ENCODE data around the gene SLC25A51. TPM values are rescaled to one million over a fixed set of nuclear protein-coding genes. Genes with fewer than 3 reads are reported as not detected.

Gene SLC25A51
- total RNA-seq, 1 experiment from 2014 or later: 23.4 TPM

DNA sequence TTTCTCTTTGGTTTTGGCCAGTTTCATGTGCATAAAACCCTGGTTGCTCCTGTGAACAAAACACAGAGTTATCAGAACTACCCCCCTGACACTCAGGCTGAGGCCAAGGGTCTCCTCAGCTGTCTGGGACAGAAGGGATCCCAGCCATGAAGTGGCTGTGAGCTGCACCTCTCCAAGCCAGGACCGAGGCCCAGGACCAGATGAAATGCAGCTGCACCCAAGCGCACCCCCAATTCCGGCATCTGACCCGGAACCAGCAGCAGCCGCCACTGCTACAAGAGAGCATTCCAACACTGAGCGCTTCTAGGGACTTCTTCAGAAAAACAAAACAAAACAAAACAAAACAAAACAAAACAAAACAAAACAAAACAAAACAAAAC lies 16.0 kb upstream of the SLC25A51 start:
- intact Hi-C loops (cut with micrococcal nuclease; ENCODE audit: unreplicated experiment): no loop called here
- H3K27ac ChIP-seq (ENCODE audit: low read length): no peak overlapping the region
- TF ChIP-seq SIN3A (IDR thresholded peaks at IDR 0.05; ENCODE audit: borderline replicate concordance, insufficient read depth, low read depth, low read length): no peak
- no peak for TF ChIP-seq TCF7L2 (IDR thresholded peaks at IDR 0.05; ENCODE audit: low read depth, low read length)
- TF ChIP-seq, protein P1, sequence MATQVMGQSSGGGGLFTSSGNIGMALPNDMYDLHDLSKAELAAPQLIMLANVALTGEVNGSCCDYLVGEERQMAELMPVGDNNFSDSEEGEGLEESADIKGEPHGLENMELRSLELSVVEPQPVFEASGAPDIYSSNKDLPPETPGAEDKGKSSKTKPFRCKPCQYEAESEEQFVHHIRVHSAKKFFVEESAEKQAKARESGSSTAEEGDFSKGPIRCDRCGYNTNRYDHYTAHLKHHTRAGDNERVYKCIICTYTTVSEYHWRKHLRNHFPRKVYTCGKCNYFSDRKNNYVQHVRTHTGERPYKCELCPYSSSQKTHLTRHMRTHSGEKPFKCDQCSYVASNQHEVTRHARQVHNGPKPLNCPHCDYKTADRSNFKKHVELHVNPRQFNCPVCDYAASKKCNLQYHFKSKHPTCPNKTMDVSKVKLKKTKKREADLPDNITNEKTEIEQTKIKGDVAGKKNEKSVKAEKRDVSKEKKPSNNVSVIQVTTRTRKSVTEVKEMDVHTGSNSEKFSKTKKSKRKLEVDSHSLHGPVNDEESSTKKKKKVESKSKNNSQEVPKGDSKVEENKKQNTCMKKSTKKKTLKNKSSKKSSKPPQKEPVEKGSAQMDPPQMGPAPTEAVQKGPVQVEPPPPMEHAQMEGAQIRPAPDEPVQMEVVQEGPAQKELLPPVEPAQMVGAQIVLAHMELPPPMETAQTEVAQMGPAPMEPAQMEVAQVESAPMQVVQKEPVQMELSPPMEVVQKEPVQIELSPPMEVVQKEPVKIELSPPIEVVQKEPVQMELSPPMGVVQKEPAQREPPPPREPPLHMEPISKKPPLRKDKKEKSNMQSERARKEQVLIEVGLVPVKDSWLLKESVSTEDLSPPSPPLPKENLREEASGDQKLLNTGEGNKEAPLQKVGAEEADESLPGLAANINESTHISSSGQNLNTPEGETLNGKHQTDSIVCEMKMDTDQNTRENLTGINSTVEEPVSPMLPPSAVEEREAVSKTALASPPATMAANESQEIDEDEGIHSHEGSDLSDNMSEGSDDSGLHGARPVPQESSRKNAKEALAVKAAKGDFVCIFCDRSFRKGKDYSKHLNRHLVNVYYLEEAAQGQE (IDR thresholded peaks at IDR 0.05; ENCODE audit: insufficient read depth in 1 of 2, low read depth in 2 of 2, low read length in 1 of 2): no peak
- TF ChIP-seq POLR2AphosphoS5 (IDR thresholded peaks at IDR 0.05; ENCODE audit: low read depth, low read length): no peak
- TF ChIP-seq, protein P2, sequence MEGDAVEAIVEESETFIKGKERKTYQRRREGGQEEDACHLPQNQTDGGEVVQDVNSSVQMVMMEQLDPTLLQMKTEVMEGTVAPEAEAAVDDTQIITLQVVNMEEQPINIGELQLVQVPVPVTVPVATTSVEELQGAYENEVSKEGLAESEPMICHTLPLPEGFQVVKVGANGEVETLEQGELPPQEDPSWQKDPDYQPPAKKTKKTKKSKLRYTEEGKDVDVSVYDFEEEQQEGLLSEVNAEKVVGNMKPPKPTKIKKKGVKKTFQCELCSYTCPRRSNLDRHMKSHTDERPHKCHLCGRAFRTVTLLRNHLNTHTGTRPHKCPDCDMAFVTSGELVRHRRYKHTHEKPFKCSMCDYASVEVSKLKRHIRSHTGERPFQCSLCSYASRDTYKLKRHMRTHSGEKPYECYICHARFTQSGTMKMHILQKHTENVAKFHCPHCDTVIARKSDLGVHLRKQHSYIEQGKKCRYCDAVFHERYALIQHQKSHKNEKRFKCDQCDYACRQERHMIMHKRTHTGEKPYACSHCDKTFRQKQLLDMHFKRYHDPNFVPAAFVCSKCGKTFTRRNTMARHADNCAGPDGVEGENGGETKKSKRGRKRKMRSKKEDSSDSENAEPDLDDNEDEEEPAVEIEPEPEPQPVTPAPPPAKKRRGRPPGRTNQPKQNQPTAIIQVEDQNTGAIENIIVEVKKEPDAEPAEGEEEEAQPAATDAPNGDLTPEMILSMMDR (IDR thresholded peaks at IDR 0.05): no peak
- in situ Hi-C loops (cut with HindIII; ENCODE audit: low pct_unique_long_range_greater_than_20kb, low sequenced_read_pairs): no loop called here
- no peak overlapping the region for H3K4me3 ChIP-seq (ENCODE audit: low read depth in 2 of 2, low read length in 2 of 2)
- no TSS peak for BruUV-seq (replicated peaks)
- H3K27me3 ChIP-seq (ENCODE audit: control insufficient read depth, insufficient read depth, low read length): no peaks in the 10 kb centered on the region
- CTCF ChIA-PET: no interaction called here
- ATAC-seq: no peak
- POLR2A ChIA-PET: no interaction called here
- peaks cover 28% of the 10 kb centered on the region for H3K4me1 ChIP-seq (ENCODE audit: control insufficient read depth, insufficient read depth, low read length)
- DNase-seq (ENCODE audit: low read depth, low spot score): no peak
- no peaks in the 10 kb centered on the region for H3K9me3 ChIP-seq (ENCODE audit: control insufficient read depth, insufficient read depth, low read depth, low read length)
- no peaks in the 10 kb centered on the region; the same call in none of the 2 replicates for H3K36me3 ChIP-seq (ENCODE audit: control insufficient read depth, insufficient read depth, low read length)

- TF ChIP-seq SIN3A (IDR thresholded peaks at IDR 0.05; ENCODE audit: borderline replicate concordance, insufficient read depth, low read depth, low read length) (no peak), TCF7L2 (IDR thresholded peaks at IDR 0.05; ENCODE audit: low read depth, low read length) (no peak)
- TF ChIP-seq, protein P1 (IDR thresholded peaks at IDR 0.05; ENCODE audit: insufficient read depth in 1 of 2, low read depth in 2 of 2, low read length in 1 of 2): no peak
- TF ChIP-seq, protein P2 (IDR thresholded peaks at IDR 0.05): no peak
- no peak overlapping the region for H3K4me3 ChIP-seq (ENCODE audit: low read depth in 2 of 2, low read length in 2 of 2)
- H3K9me3 ChIP-seq (ENCODE audit: control insufficient read depth, insufficient read depth, low read depth, low read length): no peaks in the 10 kb centered on the region
- no peak for DNase-seq (ENCODE audit: low read depth, low spot score)
- in situ Hi-C loops (cut with HindIII; ENCODE audit: low pct_unique_long_range_greater_than_20kb, low sequenced_read_pairs): no loop called here
- H3K27ac ChIP-seq (ENCODE audit: low read length): no peak overlapping the region
- ChIA-PET CTCF (no interaction called here), POLR2A (no interaction called here)
- no peaks in the 10 kb centered on the region; the same call in none of the 2 replicates for H3K36me3 ChIP-seq (ENCODE audit: control insufficient read depth, insufficient read depth, low read length)
- no peak for ATAC-seq
- H3K27me3 ChIP-seq (ENCODE audit: control insufficient read depth, insufficient read depth, low read length): no peaks in the 10 kb centered on the region
- intact Hi-C loops (cut with micrococcal nuclease; ENCODE audit: unreplicated experiment): no loop called here
- no TSS peak for BruUV-seq (replicated peaks)
- H3K4me1 ChIP-seq (ENCODE audit: control insufficient read depth, insufficient read depth, low read length): peaks cover 31% of the 10 kb centered on the region
These were observed 15.5 kb upstream of the SLC25A51 start for GRCh38 chr9:37919246-37919955.
